Ovary (tissue), 3 donors: ENCODE measurements around the gene C15orf61.

ENCODE experiments used
- EP300 ChIP-seq: sonication (generic); formaldehyde crosslinking; IDR thresholded peaks from one replicate; pipeline ENCODE4 v1.6.1; 2017; ENCODE audit warnings: antibody characterized with exemption
- POLR2A ChIP-seq: fragments of 450-650 bp; IDR thresholded peaks from one replicate; pipeline ENCODE4 v1.6.1; 2017; ENCODE audit warnings: antibody characterized with exemption, mild to moderate bottlenecking, moderate library complexity
- TF ChIP-seq, protein P1 (sequence below), 3 donors: fragments of 450-650 bp in 2 of 3; fragments of 200-600 bp in 1 of 3; IDR thresholded peaks; one replicate each; pipeline versions ENCODE4 v1.5.1 to v1.8.0; 2016 to 2022; ENCODE audit warnings: antibody characterized with exemption in 3 of 3, mild to moderate bottlenecking in 1 of 3
- donor health status: DM: no; HTN: no; CAD: no.

DNA sequence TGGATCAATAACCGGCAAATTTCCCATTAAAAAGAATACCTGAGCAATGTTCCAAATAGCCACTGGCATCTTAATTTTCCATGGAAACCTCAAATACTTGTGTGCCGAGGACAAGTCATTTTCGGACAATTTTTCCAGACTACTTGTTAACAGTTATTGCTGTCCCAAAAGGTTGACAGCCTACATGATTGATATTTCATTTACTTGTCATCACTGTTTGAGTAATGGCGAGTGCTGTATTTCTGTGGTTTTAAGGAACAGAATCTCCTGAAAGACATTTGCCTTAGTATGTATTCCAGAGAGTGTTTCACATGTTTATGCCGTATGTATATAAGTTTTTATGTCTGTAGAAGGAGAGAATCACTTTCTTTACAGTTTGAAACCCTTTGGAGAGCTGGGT is 58.2 kb downstream of the C15orf61 start:
- TF ChIP-seq, protein P1, sequence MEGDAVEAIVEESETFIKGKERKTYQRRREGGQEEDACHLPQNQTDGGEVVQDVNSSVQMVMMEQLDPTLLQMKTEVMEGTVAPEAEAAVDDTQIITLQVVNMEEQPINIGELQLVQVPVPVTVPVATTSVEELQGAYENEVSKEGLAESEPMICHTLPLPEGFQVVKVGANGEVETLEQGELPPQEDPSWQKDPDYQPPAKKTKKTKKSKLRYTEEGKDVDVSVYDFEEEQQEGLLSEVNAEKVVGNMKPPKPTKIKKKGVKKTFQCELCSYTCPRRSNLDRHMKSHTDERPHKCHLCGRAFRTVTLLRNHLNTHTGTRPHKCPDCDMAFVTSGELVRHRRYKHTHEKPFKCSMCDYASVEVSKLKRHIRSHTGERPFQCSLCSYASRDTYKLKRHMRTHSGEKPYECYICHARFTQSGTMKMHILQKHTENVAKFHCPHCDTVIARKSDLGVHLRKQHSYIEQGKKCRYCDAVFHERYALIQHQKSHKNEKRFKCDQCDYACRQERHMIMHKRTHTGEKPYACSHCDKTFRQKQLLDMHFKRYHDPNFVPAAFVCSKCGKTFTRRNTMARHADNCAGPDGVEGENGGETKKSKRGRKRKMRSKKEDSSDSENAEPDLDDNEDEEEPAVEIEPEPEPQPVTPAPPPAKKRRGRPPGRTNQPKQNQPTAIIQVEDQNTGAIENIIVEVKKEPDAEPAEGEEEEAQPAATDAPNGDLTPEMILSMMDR (IDR thresholded peaks at IDR 0.05) = no peak
- TF ChIP-seq POLR2A (no peak), EP300 (no peak)
